Measurements from ENCODE around the gene NUDT13. TPM values are rescaled to one million over a fixed set of nuclear protein-coding genes. Genes with fewer than 3 reads are reported as not detected.
"Not testable (repeated sequence)": the region's sequence is repeated elsewhere in the genome, so short reads cannot be mapped to it uniquely, and the experiment has no call there.

Gene NUDT13
- total and polyA plus RNA-seq, 12 donors = 1.0 to 6.1 (median 2.9) TPM

DNA sequence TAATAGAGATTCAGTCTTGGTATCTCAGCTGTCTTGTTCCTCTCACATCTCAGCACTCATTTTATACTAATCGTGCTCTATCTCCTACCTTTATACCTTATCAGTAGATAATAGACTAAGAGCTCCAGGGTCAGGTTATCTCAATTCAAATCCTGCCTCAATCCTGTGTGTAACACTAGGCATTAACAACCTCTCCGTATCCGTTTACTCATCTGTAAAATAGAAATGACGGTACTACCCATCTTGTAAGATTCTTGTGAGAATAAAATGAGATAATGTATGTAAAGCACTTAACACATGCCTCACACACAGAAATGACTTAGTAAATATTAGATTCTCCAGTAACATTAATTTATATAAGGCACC, 13.0 kb upstream of the NUDT13 start:
- intact Hi-C loops (cut with DNase I) = no loop called here
- TF ChIP-seq, protein P1, sequence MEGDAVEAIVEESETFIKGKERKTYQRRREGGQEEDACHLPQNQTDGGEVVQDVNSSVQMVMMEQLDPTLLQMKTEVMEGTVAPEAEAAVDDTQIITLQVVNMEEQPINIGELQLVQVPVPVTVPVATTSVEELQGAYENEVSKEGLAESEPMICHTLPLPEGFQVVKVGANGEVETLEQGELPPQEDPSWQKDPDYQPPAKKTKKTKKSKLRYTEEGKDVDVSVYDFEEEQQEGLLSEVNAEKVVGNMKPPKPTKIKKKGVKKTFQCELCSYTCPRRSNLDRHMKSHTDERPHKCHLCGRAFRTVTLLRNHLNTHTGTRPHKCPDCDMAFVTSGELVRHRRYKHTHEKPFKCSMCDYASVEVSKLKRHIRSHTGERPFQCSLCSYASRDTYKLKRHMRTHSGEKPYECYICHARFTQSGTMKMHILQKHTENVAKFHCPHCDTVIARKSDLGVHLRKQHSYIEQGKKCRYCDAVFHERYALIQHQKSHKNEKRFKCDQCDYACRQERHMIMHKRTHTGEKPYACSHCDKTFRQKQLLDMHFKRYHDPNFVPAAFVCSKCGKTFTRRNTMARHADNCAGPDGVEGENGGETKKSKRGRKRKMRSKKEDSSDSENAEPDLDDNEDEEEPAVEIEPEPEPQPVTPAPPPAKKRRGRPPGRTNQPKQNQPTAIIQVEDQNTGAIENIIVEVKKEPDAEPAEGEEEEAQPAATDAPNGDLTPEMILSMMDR (IDR thresholded peaks at IDR 0.05) = no peak
- no peak for TF ChIP-seq POLR2A (IDR thresholded peaks at IDR 0.05)
- H3K9me3 ChIP-seq (replicated peaks in 1 of 3) = no peaks in the 10 kb centered on the region
- DNase-seq = no peak
- 27 to 32% (median 28%) methylated on average over 4 of the region's 4 CpGs for WGBS, 4 donors
- H3K4me1 ChIP-seq (replicated peaks in 1 of 2) = peaks cover 6 to 31% of the 10 kb centered on the region in 2 donors
- H3K27ac ChIP-seq = peak overlapping the region in 4 of 5 donors; percentile 43 to 99 (median 88)
- no peaks in the 10 kb centered on the region for H3K27me3 ChIP-seq
- no peaks in the 10 kb centered on the region for H3K36me3 ChIP-seq (replicated peaks in 1 of 2)
- peak overlapping the region in 1 of 4 donors; percentile 58 for H3K4me3 ChIP-seq

- intact Hi-C loops (cut with DNase I) = no loop called here
- Histone ChIP-seq H3K27ac (no peak overlapping the region), H3K4me1 (replicated peaks in 1 of 2) (peaks cover 3 to 15% of the 10 kb centered on the region in 2 donors), H3K36me3 (replicated peaks in 1 of 2) (no peaks in the 10 kb centered on the region), H3K9me3 (replicated peaks in 1 of 3) (no peaks in the 10 kb centered on the region), H3K4me3 (no peak overlapping the region), H3K27me3 (no peaks in the 10 kb centered on the region)
- DNase-seq = no peak
- 88 to 93% (median 90%) methylated on average over 1 of the region's 1 CpG for WGBS, 4 donors
- TF ChIP-seq, protein P1 (IDR thresholded peaks at IDR 0.05) = no peak
- TF ChIP-seq POLR2A (IDR thresholded peaks at IDR 0.05) = no peak
Measured at GRCh38 chr10:73099141-73099540, 11.1 kb upstream of the NUDT13 start.

- intact Hi-C loops (cut with DNase I) = no loop called here
- peaks cover 0 to 4% of the 10 kb centered on the region in 2 donors for H3K4me1 ChIP-seq (replicated peaks in 1 of 2)
Measured at GRCh38 chr10:73106301-73106700, 4.0 kb upstream of the NUDT13 start.

DNA sequence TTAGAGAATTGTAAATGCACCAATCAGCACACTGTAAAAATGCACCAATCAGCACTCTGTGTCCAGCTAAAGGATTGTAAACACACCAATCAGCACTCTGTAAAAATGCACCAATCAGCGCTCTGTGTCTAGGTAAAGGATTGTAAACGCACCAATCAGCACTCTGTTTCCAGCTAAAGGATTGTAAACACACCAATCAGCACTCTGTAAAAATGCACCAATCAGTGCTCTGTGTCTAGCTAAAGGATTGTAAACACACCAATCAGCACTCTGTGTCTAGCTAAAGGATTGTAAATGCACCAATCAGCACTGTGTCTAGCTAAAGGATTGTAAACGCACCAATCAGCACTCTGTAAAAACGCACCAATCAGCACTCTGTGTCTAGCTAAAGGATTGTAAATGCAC, 1.0 kb upstream of the NUDT13 start:
- H3K27ac ChIP-seq; H3K9me3 ChIP-seq (replicated peaks in 1 of 3); DNase-seq; H3K27me3 ChIP-seq; H3K36me3 ChIP-seq (replicated peaks in 1 of 2); intact Hi-C loops (cut with DNase I); H3K4me3 ChIP-seq: not testable (repeated sequence)
- peaks cover 12 to 16% of the 10 kb centered on the region in 2 donors for H3K4me1 ChIP-seq (replicated peaks in 1 of 2)
- 81 to 98% (median 91%) methylated on average over 4 of the region's 4 CpGs for WGBS, 4 donors

More at GRCh38 chr10:73106301-73106700, 4.0 kb upstream of the NUDT13 start:
- H3K27ac ChIP-seq = no peak overlapping the region
- no peaks in the 10 kb centered on the region for H3K27me3 ChIP-seq
- DNase-seq = no peak
- no peaks in the 10 kb centered on the region for H3K36me3 ChIP-seq (replicated peaks in 1 of 2)
- H3K9me3 ChIP-seq (replicated peaks in 1 of 3) = no peaks in the 10 kb centered on the region
- H3K4me3 ChIP-seq = no peak overlapping the region
- TF ChIP-seq POLR2A (IDR thresholded peaks at IDR 0.05) = no peak
- TF ChIP-seq, protein P1 (IDR thresholded peaks at IDR 0.05) = no peak
- WGBS, 4 donors = 94 to 97% (median 96%) methylated on average over 3 of the region's 3 CpGs

GRCh38 chr10:73112032-73112431, 1.8 kb downstream of the NUDT13 start:
- H3K9me3 ChIP-seq (replicated peaks in 1 of 3); DNase-seq; intact Hi-C loops (cut with DNase I); H3K27me3 ChIP-seq; H3K36me3 ChIP-seq (replicated peaks in 1 of 2); H3K4me3 ChIP-seq: not testable (repeated sequence)
- Histone ChIP-seq H3K27ac (peak overlapping the region in 3 of 5 donors; percentile 76 to 88 (median 78)), H3K4me1 (replicated peaks in 1 of 2) (peaks cover 12 to 16% of the 10 kb centered on the region in 2 donors)
- WGBS, 4 donors = 94 to 98% (median 97%) methylated on average over 13 of the region's 13 CpGs

Data from adrenal gland (tissue), 12 donors.